GM10248 (cell line): ENCODE measurements around the gene NINJ1.
A peak's percentile ranks its signal among the peaks of the same experiment; 100 is the strongest.
"Not testable (repeated sequence)": the region's sequence is repeated elsewhere in the genome, so short reads cannot be mapped to it uniquely, and the experiment has no call there.

Source experiments
- CTCF ChIA-PET: fragments of 300-600 bp; sonication (Branson Sonifier 250); formaldehyde crosslinking; extraction: SDS; loops from one replicate; lab custom pipeline; 2021; ENCODE audit warnings: antibody characterized with exemption; lab: Yijun Ruan, JAX
- POLR2A ChIA-PET: fragments of 350-650 bp; sonication (Branson Sonifier 250); formaldehyde crosslinking; extraction: SDS; loops from one replicate; lab custom pipeline; 2020; ENCODE audit warnings: antibody characterized with exemption; lab: Yijun Ruan, JAX
- DNase-seq: peaks from one replicate; pipeline ENCODE4 v3.0.0; 2012; ENCODE audit errors: extremely low spot score
- TF ChIP-seq, protein P1 (sequence below): IDR thresholded peaks from 2 replicates; pipeline ENCODE4 v1.5.1; 2012; ENCODE audit warnings: mild to moderate bottlenecking, low read depth; ENCODE audit errors: extremely low read depth, missing control alignments, control extremely low read depth

NINJ1 gene

DNA sequence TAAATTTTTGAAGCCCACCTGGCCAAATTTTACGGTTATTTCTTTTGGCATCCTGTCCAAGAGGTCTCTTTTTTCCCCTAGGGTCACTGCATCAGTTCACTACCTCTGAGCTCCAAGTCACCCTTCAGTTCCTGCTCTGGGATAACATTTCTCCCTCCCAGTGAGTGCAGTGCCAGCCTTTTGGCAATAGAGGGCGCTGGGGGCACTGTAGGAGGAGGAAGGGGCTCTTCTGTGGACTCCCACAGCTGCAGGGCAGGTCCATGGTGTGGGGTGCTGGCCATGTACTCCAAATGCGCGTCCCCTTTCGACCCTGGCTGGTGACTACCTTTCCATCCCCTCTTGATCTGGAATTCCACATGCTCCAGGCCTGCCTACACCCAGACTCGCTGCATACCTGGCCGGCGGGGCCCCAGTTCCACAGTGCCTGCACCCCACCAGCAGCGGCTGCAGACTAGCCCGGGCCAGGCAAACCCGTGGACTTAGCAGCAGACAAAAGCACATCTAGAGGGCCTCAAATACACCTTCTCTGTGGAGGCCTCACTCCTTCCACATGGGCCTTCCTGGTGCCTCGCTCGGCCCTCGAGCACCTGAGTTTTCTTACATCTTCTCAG, 20.3 kb upstream of the NINJ1 start:
- ChIA-PET CTCF (interaction anchor here (0.7 to 1.9 kb wide), 7 partner anchors 11 to 155 kb away, joined by 3 to 8 read pairs (median 4); no protein-coding TSS in a partner anchor), POLR2A (no interaction called here)
- TF ChIP-seq, protein P1, sequence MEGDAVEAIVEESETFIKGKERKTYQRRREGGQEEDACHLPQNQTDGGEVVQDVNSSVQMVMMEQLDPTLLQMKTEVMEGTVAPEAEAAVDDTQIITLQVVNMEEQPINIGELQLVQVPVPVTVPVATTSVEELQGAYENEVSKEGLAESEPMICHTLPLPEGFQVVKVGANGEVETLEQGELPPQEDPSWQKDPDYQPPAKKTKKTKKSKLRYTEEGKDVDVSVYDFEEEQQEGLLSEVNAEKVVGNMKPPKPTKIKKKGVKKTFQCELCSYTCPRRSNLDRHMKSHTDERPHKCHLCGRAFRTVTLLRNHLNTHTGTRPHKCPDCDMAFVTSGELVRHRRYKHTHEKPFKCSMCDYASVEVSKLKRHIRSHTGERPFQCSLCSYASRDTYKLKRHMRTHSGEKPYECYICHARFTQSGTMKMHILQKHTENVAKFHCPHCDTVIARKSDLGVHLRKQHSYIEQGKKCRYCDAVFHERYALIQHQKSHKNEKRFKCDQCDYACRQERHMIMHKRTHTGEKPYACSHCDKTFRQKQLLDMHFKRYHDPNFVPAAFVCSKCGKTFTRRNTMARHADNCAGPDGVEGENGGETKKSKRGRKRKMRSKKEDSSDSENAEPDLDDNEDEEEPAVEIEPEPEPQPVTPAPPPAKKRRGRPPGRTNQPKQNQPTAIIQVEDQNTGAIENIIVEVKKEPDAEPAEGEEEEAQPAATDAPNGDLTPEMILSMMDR = peak; percentile 37
- peak; percentile 58 for DNase-seq

DNA sequence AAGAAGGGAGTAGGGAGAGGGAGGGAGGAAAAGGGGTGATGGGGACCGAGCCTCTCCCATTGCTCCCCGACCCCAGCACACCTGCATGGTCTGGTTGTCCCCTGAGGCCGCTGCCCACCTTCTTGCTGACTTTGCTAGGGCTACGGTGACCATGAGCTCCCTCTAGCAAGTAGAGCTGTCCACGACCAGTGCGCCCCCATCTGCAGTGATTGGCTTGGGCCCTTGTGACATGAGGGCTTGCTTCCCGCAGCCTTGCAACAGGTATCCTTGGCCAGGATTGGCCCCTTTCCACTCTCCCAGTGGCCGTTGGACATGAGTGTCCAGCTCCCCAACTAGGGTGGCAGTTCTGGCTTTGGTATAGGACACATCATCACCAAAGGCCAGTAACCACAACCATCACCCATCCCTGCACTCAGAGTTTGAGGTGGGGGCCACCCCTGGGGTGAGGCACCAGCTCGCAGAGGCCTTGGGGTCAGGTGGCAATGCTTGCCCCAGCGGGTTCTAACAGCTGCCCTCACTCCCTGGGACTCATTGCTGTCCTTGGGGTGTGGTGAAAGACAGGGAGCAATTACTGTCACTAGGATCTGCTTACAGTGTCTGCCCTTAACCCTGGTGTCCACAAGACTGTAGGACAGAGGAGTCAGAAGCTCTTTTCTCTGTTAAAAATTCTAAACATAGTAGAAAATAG, 17.2 kb upstream of the NINJ1 start:
- no peak for DNase-seq
- TF ChIP-seq, protein P1 = no peak
- ChIA-PET POLR2A (no interaction called here), CTCF (interaction anchor here (2.1 to 2.4 kb wide), 2 partner anchors 9 to 43 kb away, joined by 6 to 7 read pairs; no protein-coding TSS in a partner anchor)

DNA sequence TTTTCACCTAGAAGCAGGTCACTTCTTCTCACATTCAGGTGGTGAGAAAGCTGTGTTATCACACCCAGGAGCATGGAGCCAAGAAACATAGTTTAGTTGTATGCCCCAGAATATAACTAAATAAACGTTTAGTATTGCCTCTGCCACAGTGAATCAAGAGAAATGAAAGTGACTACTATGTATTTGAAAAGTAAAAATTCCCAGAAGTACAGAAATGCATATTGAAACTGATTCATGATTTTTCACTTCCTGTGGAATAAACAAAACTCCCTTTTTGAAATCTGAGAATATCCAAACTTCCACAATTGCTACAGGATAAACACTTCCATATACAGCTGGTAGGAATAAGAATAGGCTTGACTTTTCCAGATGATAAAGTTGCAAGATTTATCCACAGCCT, 15.3 kb upstream of the NINJ1 start:
- CTCF ChIA-PET = interaction anchor here (1.2 to 1.3 kb wide), 2 partner anchors 40 to 813 kb away, joined by 3 read pairs; no protein-coding TSS in a partner anchor
- TF ChIP-seq, protein P1 = no peak

DNA sequence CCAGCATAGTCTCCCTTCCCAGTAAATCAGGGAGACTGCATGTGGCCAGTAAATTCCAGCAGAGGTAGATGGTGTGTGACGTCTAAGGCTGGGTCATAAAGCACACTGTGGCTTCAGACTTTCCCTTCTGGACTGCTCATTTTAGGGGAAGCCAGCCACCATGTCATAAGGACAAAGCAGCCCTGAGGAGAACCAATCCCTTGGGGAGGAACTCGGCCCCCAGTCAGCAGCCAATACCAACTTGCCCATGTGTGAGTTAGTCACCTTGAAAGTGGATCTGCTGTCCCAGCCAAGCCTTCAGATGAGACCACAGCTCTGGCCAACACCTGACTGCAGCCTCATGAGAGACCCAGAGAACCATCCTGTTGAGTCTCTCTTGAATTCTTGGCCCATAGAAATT, 14.7 kb upstream of the NINJ1 start:
- no peak for DNase-seq
- ChIA-PET POLR2A (no interaction called here), CTCF (interaction anchor here (1.3 kb wide), 1 partner anchor 40 kb away, joined by 3 read pairs; no protein-coding TSS in a partner anchor)
- TF ChIP-seq, protein P1 = no peak

More for the DNA sequence above, 15.3 kb upstream of the NINJ1 start:
- DNase-seq = no peak
- POLR2A ChIA-PET = no interaction called here

DNA sequence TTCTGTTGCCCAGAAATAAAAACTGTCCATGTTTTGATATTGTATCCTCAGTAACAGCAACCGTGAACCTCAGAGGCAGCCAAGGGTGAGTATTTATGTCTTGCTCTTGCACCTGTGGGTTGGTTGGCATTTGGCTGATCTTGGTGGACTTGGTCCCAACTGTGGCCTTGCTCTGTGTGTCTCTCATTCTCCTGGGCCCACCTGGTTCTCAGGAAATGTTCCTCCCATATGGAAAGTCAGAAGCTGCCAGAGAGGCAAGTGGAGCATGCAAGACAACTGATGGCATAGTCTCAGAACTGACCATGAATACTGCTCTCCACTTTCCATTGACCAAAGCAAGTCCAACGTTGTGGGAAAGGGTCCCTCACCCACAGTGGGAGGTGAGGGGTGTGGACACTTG, 13.6 kb upstream of the NINJ1 start:
- TF ChIP-seq, protein P1 = no peak
- ChIA-PET POLR2A (no interaction called here), CTCF (no interaction called here)
- no peak for DNase-seq

DNA sequence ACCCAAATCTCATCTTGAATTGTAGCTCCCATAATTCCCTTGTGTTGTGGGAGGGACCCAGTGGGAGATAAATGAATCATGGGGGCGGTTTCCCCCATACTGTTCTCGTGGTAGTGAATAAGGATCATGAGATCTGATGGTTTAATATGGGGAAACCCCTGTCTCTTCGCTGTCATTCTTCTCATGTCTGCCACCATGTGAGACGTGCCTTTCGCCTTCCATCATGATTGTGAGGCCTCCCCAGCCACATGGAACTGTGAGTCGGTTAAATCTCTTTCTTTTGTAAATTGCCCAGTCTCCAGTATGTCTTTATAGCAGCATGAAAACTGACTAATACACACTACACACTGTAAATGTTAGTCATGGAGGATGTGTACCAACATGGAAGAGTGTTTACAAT, 12.6 kb upstream of the NINJ1 start:
- DNase-seq, POLR2A ChIA-PET: not testable (repeated sequence)
- CTCF ChIA-PET = interaction anchor here (1.5 kb wide), 1 partner anchor 8 kb away, joined by 3 read pairs; no protein-coding TSS in a partner anchor
